GM21447 (cell line): Measurements from ENCODE around the gene LHB.

ENCODE experiments used
- ATAC-seq: cut with Tn5 transposase; IDR thresholded peaks from one replicate; pipeline ENCODE4 v1.9.1; 2021; ENCODE audit not compliant: unreplicated experiment

Gene LHB

GRCh38 chr19:49014123-49014869 is 2.6 kb downstream of the LHB start:
- no peak for ATAC-seq

DNA sequence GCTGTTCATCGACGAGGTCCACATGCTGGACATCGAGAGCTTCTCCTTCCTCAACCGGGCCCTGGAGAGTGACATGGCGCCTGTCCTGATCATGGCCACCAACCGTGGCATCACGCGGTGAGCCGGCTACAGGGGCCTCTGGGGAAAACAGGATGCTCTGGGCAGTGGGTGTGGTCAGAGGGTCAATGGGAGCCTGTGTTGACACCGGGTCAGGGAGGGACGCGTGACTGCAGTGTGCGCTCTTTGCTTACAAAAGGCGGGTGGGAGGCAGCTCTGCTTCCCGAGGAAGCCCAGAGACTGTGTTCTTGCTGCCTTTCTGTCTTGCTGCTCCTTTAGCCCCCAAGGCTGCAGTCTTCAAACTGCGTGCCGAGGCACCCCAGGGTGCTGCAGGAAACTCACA is 5.7 kb downstream of the LHB start:
- ATAC-seq = no peak

GRCh38 chr19:49010453-49010852 is 6.4 kb downstream of the LHB start:
- ATAC-seq = no peak

DNA sequence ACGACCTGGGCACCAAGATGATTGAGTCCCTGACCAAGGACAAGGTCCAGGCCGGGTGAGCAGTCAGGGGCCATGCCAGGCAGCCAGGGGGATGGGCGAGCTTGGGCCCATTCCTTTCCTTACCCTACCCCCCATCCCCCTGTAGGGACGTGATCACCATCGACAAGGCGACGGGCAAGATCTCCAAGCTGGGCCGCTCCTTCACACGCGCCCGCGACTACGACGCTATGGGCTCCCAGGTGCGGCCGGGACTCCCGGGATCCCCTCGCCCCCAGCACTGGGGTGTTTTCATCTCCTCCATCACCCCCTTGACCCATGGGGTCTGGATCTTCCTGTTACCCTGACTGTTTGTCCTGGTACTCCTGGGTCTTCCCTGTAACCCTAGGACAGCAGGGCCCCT is 7.1 kb downstream of the LHB start:
- ATAC-seq = no peak

- ATAC-seq = no peak
These were observed 10.0 kb downstream of the LHB start for GRCh38 chr19:49006905-49007304.

GRCh38 chr19:49004964-49005614 is 11.8 kb downstream of the LHB start:
- no peak for ATAC-seq

DNA sequence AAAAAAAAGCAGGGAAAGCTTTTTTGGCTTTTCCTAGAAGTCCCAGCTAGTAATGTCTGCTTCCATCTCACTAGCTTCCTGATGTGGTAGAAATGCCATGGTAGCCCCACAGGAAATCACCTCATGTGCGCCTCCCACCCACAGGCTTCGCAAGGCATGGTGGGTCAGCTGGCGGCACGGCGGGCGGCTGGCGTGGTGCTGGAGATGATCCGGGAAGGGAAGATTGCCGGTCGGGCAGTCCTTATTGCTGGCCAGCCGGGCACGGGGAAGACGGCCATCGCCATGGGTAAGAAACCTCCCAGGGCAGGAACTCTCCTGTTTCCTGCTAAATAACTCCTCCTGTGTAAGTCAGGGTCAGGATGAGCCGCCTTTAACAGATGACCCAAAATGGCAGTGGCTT is 12.8 kb downstream of the LHB start:
- no peak for ATAC-seq

- no peak for ATAC-seq
These were observed 17.2 kb downstream of the LHB start for GRCh38 chr19:48999481-49000325.

GRCh38 chr19:48997972-48998371 is 18.9 kb downstream of the LHB start:
- ATAC-seq = no peak

DNA sequence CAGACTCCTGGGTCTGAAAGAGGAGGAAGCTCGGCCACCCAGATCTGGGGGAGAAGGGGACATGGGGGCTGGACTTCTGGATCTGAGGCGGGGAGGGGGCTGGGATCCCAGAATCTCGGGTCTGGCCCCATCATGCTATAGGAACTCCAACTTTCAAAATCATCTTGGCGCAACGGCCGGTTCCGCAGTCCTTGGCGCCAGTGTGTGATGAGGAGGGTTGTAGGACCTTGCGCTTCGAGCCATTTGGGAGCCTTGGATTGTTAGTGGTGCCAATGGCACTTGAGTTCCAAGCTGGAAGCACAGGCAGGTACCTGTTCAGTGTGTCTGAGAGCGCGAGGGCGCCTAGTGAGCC is 22.9 kb downstream of the LHB start:
- ATAC-seq = no peak

GRCh38 chr19:48993175-48994034 is 23.5 kb downstream of the LHB start, which contains the start of the genes GYS1 and RUVBL2:
Gene GYS1, minus strand, starts transcription at chr19:48993309. Its CDS starts 197 bp downstream, at chr19:48993112.
Gene RUVBL2, plus strand, starts transcription at chr19:48993887. Its CDS starts 25 bp downstream, at chr19:48993912.
- ATAC-seq = peak; percentile 87

DNA sequence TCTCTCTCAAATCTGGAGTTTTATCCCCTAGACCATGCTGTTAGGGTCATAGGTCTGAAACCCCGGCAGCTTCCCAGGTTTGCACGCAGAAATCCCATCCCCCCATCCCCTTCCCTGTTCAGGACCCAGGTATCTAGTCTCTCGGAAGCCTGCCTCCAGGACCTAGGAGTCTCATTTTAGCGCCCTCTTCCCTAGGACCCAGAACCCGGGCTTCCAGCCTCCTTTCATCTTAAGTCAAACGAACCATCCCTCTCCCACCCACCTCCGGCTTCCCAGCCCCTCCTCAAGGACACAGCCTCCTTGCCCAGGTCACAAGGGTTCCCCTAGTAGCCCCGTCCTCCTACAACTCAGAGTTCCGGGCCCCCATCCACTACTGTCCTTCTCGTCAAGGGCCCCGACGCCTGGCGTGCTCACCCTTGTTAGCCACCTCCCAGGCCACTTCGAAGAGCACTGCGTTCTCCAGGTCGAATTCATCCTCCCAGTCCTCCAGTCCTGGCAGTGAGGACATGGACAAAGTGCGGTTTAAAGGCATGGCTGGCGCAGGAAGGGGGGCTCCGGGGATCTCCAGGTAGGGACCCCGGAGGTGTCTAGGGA is 24.2 kb downstream of the LHB start:
- ATAC-seq = peak; percentile 13

- ATAC-seq = no peak
These were observed 24.9 kb downstream of the LHB start for GRCh38 chr19:48991873-48992580.

DNA sequence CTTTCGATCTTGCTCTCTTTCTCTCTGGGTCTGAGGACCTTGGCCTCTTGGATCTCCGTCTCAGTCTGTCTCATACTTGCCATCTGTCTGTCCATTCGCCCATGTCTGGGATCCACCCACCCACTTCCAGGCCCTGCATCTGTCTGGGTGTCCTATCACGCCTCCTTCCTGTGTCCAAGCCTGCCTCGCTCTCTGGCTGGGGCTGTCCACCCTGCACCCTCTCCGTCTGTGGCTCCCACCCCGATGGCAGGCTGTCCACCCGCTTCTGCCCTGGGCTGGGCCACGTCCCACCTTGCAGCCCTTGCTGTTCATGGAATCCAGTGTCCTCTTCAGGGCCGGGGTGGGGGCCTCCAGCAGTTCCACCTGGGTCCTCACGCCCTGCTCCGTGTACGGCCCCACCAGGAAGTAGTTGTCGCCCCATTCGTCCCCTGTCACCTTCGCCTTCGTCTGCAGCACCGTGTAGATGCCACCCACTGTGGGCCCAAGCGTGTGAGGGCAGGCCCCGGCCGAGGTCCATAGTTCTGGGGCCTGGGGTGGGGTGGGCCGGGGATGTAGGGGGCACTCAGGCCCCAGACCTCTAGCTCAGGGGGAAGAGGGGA is 25.8 kb downstream of the LHB start:
- ATAC-seq = no peak

- ATAC-seq = no peak
These were observed 26.5 kb downstream of the LHB start for GRCh38 chr19:48990400-48990799.

DNA sequence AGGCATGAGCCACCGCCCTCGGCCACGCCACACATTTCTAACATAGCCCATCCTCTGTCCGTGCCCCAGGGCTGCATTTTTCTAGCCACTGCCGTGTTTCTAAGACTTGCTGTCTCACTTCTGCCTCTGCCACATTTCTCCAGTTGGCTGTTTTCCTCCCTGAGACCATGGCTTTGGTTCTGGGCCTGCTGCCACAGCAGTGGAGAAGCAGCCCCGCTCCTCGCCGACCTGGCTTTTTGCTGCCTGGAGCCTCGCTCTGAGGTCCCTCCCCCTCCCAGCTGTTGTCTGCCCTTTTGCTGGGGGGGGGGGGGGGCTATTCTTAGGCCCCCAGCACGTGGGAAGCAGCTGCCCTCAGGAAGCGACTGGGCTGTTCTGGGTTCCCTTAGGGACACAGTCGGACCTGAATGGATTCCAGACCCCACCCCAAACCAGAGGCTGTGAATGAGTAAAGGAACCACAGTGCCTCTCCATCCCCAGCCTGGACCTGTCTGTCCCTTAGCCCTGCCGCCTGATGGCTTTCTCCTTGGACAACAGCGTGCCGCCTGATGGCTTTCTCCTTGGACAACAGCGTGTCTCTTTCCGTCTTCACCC is 27.1 kb downstream of the LHB start:
- no peak for ATAC-seq

DNA sequence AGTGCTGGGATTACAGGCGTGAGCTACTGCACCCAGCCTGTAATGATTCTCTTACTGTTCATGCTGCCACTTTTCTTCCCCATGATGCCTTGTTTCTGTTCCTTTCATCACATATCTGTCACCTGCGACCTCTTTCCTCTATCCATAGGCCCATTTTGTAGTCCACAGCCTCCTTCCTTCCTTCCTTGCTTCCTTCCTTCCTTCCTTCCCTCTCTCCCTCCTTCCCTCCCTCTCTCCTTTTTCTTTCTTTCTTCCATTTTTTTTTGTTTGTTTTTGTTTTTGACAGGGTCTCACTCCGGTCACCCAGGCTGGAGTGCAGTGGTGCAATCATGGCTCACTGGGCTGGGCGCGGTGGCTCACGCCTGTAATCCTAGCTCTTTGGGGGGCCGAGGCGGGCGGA is 28.0 kb downstream of the LHB start:
- ATAC-seq = no peak

GRCh38 chr19:48988286-48988685 is 28.6 kb downstream of the LHB start:
- ATAC-seq = no peak

GRCh38 chr19:48987323-48987722 is 29.6 kb downstream of the LHB start:
- no peak for ATAC-seq
